Measurements from ENCODE around the gene HS3ST4.
"Not testable (repeated sequence)": the region's sequence is repeated elsewhere in the genome, so short reads cannot be mapped to it uniquely, and the experiment has no call there.

Gene HS3ST4

GRCh38 chr16:26098206-26098605 is 406.4 kb downstream of the HS3ST4 start:
- DNase-seq (ENCODE audit: low read depth in 2 of 2) = not testable (repeated sequence)

- no peak for DNase-seq (ENCODE audit: low read depth in 2 of 2)
Measured at GRCh38 chr16:26102369-26102768, 410.6 kb downstream of the HS3ST4 start.

GRCh38 chr16:26108836-26109505 is 417.2 kb downstream of the HS3ST4 start:
- DNase-seq (ENCODE audit: low read depth in 2 of 2) = no peak

GRCh38 chr16:26111900-26112299 is 420.1 kb downstream of the HS3ST4 start:
- no peak for DNase-seq (ENCODE audit: low read depth in 2 of 2)

- DNase-seq (ENCODE audit: low read depth in 2 of 2) = no peak
Measured at GRCh38 chr16:26118575-26118974, 426.8 kb downstream of the HS3ST4 start.

GRCh38 chr16:26120729-26121128 is 429.0 kb downstream of the HS3ST4 start:
- no peak for DNase-seq (ENCODE audit: low read depth in 2 of 2)

DNA sequence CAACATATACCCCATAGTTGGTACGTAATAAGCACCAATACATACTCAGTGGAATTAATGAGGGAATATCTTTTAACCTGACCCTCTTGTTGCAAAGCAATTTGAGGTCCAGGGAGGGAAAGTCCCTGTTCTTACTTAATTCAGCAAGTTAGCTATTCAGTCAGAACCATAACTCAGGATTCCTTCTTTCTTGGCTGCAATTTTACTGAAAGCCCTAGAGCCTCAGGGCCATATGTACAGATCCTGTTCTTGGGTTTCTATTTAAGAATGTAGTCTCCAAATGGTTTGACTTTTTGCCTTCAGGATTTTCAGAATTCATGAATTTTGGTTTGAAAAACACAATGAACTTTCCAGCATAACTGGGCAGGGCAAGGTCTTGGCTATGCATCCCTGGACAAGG is 436.5 kb downstream of the HS3ST4 start:
- DNase-seq (ENCODE audit: low read depth in 2 of 2) = no peak

DNA sequence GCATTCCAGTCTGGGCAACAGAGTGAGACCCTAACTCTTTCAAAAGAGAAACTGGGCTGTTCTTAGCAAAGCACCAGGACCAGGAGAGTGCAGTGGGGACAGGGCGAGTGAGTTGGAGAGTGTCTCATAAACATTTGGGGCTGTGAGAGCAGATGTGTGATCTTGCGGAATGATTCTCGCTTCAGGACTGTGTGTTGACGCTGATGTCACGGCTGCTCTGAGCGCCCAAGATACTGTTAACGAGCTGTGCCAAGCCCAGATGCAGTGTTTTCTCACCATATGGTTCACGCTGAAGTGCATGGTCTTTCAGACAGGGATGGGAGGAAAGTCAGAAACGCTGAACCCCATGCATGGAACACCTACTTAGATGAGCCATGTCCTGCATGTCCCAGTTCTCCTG is 438.2 kb downstream of the HS3ST4 start:
- DNase-seq (ENCODE audit: low read depth in 2 of 2) = no peak

DNA sequence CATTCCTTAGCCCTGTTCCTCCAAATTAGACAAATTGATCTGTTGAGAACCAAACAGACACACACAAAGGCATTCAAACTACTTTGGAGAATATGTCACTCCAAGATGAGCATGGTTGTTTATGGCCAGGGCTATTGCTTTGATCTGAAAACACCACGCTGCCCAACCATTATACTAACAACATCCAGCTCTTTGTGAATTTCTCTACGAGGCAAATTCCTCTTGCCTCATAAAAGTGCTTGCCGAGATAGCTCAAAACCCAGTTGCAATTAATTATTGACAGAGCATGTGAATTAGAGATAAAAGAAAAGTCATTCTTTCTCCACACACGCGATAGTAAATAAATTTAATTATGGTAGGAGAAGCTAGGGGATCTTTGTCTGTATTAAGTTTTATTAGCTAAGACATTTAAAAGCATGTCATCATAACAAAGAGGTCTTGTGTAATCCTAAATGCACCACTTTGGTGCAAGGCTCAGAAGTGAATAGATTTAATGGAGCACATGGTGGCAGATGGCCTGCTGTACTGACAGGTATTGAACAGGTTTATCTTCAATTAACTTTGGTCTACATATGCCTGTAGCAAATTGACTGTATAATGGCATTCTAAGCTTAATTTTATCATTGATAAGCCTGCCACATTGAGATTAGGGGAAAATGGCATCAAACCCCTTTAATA is 441.8 kb downstream of the HS3ST4 start:
- DNase-seq (ENCODE audit: low read depth in 2 of 2) = no peak

DNA sequence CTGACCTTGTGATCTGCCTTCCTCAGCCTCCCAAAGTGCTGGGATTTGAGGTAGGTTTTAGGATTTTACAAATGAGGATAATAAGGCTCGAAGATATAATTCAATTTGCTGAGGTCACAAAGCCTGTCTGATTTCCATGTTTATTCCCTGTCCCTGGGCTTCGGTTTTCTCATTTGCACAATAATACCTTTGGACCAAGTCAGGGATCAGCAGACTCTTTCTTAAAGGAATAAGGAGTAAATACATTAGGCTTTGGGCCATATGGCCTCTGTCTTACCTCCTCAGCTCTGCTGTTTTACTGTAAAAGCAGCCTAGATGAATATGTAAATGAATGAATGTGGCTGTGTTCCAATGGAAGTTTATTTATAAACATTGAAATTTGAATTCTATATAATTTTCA is 442.8 kb downstream of the HS3ST4 start:
- DNase-seq (ENCODE audit: low read depth in 2 of 2) = no peak

- no peak for DNase-seq (ENCODE audit: low read depth in 2 of 2)
Measured at GRCh38 chr16:26137956-26138355, 446.2 kb downstream of the HS3ST4 start.

GRCh38 chr16:26139091-26139490 is 447.3 kb downstream of the HS3ST4 start:
- DNase-seq (ENCODE audit: low read depth in 2 of 2) = no peak

GRCh38 chr16:26139884-26140283 is 448.1 kb downstream of the HS3ST4 start:
- no peak for DNase-seq (ENCODE audit: low read depth in 2 of 2)

DNA sequence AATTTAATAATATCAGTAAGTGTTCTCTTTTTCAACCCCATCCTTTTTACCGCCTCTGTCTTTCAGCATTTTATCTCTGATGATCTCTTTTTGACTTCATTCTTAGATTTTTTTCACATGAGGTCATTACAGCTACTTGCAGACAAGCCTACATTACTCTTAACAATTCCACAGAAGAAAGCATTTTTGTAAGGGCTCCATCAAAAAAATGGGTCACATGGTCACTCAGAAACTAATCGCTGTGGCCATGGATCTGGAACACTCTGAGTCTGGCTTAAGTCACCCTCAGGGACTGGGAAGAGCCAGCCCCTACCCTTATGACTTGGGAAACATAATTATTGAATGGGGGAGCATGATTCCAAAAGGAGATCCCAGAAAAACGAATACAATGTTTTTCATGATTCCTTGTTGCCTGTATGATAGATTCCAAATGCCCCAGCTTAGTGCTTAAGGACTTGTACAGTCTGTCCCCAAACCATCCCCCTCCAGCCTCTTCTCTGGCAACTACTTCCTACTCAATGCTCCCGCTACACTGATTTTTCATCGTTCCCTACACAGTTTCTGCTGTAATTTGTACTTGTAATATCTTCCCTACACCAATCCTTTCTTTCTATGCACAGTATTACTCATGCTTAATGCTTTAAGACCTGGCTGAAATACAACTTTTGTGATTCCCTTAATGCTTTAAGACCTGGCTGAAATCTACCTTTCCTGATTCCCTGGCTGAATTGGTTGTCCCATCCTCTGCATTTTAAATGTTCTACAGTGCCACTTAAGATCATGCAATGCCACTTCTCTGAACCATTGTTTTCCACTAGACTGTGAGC is 457.8 kb downstream of the HS3ST4 start:
- no peak for DNase-seq (ENCODE audit: low read depth in 2 of 2)

DNA sequence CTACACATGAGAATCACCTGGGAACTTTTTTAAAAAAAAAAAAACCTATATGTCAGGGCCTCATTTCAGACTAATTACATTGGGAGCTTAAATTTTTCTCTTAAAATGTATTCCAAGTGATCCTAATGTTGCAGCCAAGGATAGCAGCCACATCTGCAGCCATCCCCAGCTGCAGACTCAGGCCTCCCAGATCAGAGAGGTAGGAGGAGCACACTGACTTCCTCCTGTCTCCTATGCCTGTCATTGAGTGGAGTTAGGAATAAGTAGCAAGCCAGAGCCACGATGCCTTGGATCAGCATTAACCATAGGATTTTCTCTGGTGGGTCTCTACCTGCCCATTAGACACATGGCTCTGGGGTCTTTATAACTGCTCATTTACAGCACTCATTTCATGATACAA is 463.5 kb downstream of the HS3ST4 start:
- DNase-seq (ENCODE audit: low read depth in 2 of 2) = no peak

DNA sequence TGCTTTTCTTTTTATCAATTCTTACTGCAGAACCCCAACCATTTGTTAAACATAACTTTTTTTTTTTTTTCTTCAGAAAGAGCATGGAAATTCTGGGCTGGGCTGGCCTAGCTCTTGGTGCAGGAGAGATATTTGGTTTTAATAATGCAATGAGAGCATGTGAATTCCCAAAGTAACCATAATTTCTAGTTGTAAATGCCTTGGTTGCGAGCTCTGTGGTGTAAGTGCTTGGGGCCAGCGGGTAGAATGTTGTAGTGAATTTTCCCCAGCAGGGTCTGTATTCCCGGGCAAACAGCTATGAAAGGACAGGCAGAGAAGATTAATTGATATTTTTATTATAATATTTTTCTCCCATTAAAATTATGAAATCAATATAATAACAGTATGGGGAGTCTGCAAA is 465.6 kb downstream of the HS3ST4 start:
- DNase-seq (ENCODE audit: low read depth in 2 of 2) = no peak

DNA sequence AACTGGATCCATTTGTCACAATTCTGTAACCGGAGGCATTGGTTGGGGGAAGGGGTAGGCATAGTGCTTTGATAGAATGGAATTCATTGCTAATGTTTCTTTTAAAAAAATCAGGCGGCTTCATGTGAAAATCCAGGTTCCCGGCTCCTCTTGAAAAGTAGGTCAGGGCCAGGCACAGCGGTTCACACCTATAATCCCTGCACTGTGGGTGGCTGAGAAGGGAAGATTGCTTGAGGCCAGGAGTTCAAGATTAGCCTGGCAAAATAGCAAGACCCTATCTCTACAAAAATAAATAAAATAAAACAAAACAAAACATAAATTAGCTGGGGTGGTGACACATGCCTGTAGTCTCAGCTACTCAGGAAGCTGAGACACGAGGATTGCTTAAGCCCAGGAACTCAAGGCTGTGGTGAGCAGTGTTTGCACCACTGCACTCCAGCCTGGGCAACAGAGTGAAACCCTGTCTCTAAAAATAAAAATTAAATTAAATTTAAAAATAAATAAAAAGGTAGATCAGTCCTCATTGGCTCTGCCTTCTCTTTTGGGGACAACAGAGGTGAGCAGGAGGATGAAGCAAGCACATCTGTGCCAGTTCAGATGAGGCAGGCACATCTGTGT is 466.5 kb downstream of the HS3ST4 start:
- no peak for DNase-seq (ENCODE audit: low read depth in 2 of 2)

GRCh38 chr16:26161461-26162180 is 469.9 kb downstream of the HS3ST4 start:
- no peak for DNase-seq (ENCODE audit: low read depth in 2 of 2)

DNA sequence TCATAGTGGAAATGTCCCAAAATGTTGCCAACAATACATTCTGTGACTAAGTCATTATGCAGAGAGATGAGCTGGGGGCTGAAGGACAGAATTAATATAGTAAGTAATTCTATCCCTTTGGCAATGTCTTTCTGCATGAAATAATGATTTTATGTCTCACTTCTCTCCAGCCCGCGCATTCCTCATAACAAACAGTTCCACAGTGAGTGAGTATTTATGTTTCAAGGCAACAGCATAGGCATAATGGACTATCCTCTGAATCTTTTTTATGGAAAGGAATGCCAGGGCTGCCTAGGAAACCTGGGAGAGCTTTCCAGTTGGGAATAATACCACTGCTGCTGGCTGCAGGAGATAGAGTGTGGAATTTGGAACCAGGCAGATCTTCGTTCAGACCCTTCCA is 477.7 kb downstream of the HS3ST4 start:
- no peak for DNase-seq (ENCODE audit: low read depth in 2 of 2)

DNA sequence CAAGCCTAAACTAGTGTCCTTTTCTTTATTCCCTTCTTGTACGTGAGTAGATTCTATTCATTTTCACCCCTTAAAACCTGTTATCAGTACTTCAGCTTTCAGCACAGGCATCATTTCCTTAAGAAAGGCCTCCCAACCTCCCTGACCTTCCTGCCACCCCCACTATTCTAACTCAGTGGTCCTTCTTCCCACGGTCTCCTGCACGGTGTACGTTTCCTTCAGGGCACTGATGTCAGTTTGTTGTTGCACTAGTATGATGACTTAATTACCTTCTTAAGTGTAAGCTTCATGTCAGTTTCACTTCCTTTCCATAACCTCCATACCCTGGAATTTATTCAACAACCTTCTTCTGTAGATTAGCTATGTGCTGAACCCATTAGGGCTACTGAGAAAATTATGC is 484.2 kb downstream of the HS3ST4 start:
- no peak for DNase-seq (ENCODE audit: low read depth in 2 of 2)

- DNase-seq (ENCODE audit: low read depth in 2 of 2) = no peak
Measured at GRCh38 chr16:26177438-26177837, 485.7 kb downstream of the HS3ST4 start.

DNA sequence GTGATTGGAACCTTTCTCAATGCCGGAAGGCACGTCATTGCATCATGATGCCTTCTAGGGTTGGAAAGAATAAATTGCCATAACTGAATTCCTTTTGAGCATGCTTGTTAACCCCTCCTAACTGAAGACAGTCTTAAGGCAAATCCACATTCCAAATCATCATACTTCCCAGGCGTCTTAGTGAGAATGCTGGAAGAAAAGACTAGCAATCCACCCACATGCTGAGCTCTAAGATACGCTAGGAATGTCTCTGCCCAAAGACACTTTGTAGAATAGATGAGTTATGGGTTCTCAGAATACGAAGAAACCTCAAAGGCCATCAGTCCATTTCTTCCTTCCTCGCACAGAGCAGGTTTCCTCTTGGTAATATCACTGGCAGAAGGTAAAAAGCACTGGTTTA is 486.5 kb downstream of the HS3ST4 start:
- no peak for DNase-seq (ENCODE audit: low read depth in 2 of 2)
